Measurements from ENCODE around the gene PRM2. TPM values are rescaled to one million over a fixed set of nuclear protein-coding genes. Genes with fewer than 3 reads are reported as not detected.

PRM2 gene
- polyA plus RNA-seq, 4 donors: not detected

GRCh38 chr16:11251525-11252481 is 24.5 kb downstream of the PRM2 start:
- no peak for DNase-seq (ENCODE audit: low read depth in 4 of 4, low spot score in 2 of 4)

DNA sequence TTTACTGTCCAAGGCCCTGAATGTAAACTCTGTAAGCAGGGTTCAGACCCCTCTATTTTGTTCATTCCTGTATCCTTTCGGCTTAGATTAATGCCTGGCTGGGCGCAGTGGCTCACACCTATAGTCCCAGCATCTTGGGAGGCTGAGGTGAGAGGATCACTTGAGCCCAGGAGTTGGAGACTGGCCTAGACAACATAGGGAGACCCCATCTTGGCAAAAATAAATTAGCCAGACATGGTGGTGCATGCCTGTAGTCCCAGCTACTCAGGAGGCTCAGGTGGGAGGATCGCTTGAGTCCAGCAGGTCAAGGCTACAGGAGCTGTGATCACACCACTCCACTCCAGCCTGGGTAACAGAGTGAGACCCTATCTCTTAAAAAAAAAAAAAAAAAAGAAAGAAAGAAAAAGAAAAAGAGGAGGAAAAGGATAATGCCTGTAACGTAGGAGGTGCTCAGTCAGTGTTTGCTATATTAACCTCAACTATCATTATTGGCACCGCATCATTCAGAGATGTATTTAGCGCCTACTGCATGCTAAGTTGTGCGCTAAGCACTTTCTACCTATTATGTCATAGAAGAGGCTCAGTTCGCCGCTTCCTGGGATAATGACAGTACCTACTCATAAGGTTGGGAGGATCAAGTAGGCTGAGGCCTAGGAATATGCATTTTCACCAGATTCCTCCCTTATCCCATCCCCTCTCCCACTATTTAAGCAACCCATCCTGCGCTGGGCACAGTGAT is 25.3 kb downstream of the PRM2 start:
- DNase-seq (ENCODE audit: low read depth in 4 of 4, low spot score in 2 of 4): no peak

DNA sequence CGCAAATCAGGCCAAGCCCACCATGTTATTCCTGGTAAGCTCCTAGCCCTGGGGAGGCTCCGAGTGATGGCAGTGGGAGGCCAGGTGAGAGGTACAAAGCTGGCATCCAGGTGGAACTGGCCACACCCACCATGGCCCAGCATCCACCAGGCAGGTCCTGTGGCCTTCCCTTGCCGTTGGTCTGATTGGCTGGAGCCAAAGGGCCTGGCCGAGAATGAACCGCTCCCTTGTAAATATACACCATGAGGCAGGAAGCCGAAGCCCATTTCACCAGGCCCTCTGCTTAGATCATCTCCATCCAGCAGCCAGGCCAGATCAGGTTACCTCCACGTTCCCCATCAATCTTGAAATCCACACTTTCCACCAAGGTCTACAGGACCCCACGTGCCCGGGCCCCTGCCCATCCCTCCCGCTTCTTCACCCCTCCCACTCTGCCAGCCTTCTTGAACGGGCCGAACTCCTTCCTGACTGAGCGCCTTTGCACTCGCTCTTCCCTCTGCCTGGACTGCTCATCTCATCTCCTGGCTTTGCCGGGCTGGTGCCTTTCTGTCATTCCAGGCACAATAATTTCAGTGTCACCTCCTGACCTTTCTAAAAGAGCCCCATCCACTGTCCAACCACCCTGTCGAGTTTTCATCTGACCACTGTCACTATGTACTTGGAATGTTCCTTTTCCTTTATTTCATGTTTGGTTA is 26.0 kb downstream of the PRM2 start:
- DNase-seq (ENCODE audit: low read depth in 4 of 4, low spot score in 2 of 4): no peak

- DNase-seq (ENCODE audit: low read depth in 4 of 4, low spot score in 2 of 4): no peak
These were observed 26.8 kb downstream of the PRM2 start for GRCh38 chr16:11249233-11250061.

DNA sequence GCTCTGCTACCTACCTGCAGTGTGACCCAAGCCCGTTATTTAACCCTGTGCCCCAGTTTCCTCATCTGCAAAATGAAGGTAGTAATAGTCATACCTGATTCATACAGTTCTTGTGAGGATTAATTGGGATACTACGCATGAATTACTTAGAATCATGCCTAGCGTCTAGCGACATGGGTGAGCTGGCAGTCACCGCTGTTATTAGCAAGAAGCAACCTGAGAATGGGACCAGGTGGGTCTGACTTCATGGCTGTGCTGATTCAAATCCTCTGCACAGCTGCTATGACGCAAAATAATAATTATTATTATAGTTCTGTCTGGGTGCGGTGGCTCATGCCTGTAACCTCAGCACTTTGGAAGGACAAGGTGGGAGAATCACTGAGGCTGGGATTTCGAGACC is 28.1 kb downstream of the PRM2 start:
- no peak for DNase-seq (ENCODE audit: low read depth in 4 of 4, low spot score in 2 of 4)

DNA sequence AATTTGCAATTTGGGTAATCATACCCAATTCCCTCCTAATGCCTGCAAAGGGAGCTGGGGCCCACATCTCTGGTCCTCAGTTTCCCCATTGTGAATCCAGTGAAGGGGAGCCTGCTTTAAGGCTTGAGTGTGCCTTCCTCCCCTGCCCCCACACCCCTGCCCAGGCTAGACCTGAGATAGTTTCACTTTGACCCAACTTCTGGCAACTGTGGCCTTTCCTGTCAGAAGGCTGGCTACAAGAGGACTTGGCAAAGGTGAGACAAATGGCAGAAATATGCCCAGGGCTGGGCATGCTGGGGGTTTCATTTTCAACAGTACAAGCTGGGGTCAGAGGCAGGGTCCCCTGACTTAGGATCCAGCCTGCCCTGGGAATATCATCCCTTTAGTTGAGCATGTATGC is 30.3 kb downstream of the PRM2 start:
- no peak for DNase-seq (ENCODE audit: low read depth in 4 of 4, low spot score in 2 of 4)

GRCh38 chr16:11245222-11245737 is 31.0 kb downstream of the PRM2 start:
- DNase-seq (ENCODE audit: low read depth in 4 of 4, low spot score in 2 of 4): no peak

DNA sequence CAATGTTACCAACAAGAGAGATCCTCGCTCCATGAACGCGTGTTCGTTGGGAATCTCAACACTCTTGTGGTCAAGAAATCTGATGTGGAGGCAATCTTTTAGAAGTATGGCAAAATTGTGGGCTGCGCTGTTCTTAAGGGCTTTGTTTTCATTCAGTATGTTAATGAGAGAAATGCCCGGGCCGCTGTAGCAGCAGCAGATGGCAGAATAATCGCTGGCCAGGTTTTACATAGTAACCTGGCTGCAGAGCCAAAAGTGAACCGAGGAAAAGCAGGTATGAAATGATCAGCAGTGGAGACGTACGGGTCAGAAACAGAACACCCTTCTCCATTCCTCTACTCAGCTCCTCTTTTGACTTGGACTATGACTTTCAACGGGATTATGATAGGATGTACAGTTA is 33.6 kb downstream of the PRM2 start:
- no peak for DNase-seq (ENCODE audit: low read depth in 4 of 4, low spot score in 2 of 4)

- DNase-seq (ENCODE audit: low read depth in 4 of 4, low spot score in 2 of 4): no peak
These were observed 34.6 kb downstream of the PRM2 start for GRCh38 chr16:11241480-11242204.

GRCh38 chr16:11240636-11241473 is 35.4 kb downstream of the PRM2 start:
- DNase-seq (ENCODE audit: low read depth in 4 of 4, low spot score in 2 of 4): no peak

GRCh38 chr16:11239644-11240632 is 36.3 kb downstream of the PRM2 start:
- no peak for DNase-seq (ENCODE audit: low read depth in 4 of 4, low spot score in 2 of 4)

DNA sequence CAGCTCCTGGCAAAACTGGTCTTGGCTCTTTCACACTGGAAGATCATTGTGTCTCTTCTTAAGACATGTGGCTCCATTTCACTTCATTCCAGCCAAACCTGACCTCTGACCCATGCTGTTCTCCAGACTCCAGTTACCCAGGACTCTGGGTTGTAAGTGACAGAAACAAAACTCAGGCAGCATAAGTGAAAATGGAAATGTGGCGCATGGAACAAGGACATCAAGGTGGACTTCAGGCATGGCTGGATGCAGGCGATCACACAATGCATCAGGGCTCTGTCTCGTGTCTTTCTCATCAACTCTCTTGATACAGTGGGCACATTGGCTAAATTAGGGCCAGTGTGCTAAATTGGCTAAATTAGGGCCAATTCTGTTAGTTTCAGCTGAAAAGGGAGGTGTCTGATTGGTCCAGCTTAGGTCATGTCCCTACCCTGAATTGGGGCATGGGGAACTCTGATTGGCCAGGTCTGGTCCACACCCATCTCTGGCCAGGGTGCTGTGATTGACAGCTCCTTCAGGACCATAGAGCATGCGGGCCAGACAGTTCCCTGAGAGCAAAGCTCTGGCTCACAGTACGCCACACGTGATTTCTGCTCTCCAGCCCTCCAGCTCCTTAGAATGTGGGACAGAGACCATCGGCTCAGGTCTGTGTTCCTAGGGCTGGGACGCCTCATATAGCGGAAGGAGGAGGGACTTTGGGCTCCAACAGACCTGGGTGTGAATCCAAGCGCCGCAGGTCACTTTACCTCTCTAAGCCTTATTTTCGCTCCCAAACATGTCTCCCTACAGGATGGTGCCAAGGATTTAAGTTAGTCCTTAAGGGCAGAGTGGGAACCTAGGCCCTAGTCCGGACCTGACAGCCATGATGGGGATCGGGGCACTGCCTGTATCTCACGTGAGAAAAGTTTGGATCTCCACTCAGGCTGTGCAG is 37.7 kb downstream of the PRM2 start:
- no peak for DNase-seq (ENCODE audit: low read depth in 4 of 4, low spot score in 2 of 4)

DNA sequence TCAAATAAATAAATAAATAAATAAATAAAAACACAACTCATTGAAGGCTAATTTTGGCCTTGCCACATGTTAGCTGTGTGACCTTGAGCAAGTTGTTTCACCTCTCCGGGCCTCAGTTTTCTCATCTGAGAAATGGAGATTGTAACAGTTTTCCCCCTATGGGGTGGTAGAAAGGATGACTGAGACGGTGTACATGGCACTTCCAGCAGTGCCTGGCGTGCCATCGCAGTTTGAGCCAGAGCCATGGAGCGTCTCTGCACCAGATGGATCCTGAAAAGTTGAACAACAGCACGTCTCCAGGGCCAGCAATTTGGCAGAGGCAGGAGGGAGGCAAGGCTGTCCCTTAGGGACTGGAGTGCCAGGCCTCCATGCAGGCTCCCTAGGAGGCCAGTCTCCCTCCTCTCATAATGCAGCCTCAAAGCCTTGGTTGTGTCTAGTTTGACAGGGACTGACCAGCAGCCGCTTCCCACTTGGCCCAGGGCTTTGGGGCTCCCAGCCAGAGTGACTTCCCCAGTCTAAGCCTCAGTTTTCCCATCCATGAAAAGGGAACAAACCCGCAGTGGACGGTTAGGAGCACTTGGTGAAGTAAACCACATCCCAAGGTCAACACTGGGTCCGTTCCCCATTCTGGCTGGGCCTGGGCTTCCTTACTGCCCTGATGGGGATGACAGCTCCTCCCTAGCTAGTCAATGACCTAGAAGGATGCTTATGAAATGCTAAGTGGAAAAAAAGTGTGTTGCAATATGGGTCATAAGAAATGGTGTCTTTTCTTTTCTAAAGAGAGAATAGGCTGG is 39.6 kb downstream of the PRM2 start:
- no peak for DNase-seq (ENCODE audit: low read depth in 4 of 4, low spot score in 2 of 4)

DNA sequence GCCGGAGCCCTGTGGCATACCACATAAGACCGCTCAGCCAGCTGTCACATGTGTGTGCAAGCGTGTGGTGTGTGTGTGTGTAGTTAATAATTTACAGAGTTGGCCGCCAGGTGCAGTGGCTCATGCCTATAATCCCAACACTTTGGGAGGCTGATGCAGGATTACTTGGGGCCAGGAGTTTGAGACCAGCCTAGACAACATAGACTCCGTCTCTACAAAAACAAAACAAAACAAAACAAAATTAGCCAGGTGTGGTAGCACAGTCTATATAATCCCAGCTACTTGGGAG is 40.6 kb downstream of the PRM2 start:
- DNase-seq (ENCODE audit: low read depth in 4 of 4, low spot score in 2 of 4): no peak

DNA sequence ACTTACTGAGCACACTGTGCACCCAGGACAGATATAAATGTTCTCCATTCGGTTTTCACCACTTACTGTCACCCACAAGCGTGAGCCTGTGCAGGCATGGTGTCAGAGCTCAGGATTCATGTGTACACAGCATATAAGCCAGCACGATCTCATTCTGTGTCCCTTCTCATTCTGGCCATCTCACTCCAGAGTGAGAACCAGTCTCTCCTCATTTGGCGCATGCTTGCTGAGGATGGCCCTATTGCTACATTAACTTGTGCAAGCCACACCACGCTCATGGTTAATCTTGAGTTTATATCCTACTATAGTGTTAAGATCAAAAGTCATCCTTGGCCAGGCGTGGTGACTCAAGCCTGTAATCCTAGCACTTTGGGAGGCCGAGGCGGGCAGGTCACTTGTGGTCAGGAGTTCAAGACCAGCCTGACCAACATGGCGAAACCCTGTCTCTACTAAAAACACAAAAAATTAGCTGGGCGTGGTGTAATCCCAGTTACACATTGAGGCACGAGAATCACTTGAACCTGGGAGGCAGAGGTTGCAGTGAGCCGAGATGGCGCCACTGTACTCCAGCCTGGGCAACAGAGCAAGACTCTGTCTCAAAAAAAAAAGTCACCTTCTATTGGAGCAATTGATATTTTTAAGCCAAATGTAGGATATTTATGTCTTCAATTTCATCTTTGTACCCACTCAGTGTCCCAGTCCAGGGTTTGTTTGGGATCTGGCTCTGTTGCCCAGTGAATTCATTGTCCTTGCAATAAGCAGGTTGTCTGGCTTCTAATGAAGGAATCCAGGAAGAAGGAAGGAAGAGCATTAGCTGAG is 41.2 kb downstream of the PRM2 start:
- DNase-seq (ENCODE audit: low read depth in 4 of 4, low spot score in 2 of 4): no peak

All from left renal cortex interstitium (tissue), 4 donors.